ENCODE data around the gene SLC12A4. TPM values are rescaled to one million over a fixed set of nuclear protein-coding genes. Genes with fewer than 3 reads are reported as not detected.

SLC12A4 gene
- total and polyA plus RNA-seq, 2 experiments from 2014 or later = 19.9 to 53.0 TPM

DNA sequence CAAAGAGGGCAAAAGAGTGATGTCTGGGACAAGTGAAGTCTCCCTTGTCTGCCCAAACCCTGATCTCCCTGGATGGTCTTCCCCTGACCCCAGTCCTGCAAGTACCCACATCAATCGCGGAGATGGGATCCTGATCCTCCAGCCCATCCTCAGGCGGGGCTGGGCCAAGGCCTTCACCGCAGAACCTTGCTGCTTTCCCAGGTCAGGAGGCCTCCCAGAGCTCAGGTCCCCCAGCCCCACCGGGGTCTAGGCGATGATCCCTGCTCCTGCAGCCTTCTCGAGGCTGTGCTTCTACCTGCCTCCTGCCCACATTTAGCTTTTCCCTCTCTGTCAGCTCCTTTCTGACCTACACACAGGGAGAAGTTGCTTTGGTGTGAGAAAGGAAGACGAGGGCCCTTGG is 6.3 kb downstream of the SLC12A4 start:
- no peaks in the 10 kb centered on the region for H3K27me3 ChIP-seq (ENCODE audit: insufficient read depth)
- Mint-ChIP-seq H3K9me3 (no peaks in the 10 kb centered on the region; the same call in 2 of the 3 replicates), H3K4me3 (no peak overlapping the region), H3K27ac (no peak overlapping the region), H3K27me3 (ENCODE audit: insufficient read depth, low read depth, poor library complexity) (peaks cover 7% of the 10 kb centered on the region), H3K36me3 (ENCODE audit: low read depth) (peaks cover 31% of the 10 kb centered on the region), H3K4me1 (peaks cover 34% of the 10 kb centered on the region)
- H3K79me2 ChIP-seq (replicated peaks; ENCODE audit: insufficient read depth) = peaks cover 33% of the 10 kb centered on the region
- H2AFZ ChIP-seq = no peak overlapping the region
- H3K27ac ChIP-seq (ENCODE audit: low read depth) = no peak overlapping the region
- peaks cover 4% of the 10 kb centered on the region for H3K36me3 ChIP-seq (ENCODE audit: insufficient read depth)
- H3K9me2 ChIP-seq (ENCODE audit: insufficient read depth) = no peaks in the 10 kb centered on the region
- TF ChIP-seq, protein P1, sequence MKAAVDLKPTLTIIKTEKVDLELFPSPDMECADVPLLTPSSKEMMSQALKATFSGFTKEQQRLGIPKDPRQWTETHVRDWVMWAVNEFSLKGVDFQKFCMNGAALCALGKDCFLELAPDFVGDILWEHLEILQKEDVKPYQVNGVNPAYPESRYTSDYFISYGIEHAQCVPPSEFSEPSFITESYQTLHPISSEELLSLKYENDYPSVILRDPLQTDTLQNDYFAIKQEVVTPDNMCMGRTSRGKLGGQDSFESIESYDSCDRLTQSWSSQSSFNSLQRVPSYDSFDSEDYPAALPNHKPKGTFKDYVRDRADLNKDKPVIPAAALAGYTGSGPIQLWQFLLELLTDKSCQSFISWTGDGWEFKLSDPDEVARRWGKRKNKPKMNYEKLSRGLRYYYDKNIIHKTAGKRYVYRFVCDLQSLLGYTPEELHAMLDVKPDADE (IDR thresholded peaks at IDR 0.05) = no peak
- TF ChIP-seq CREB1 (CRISPR knock-in tag; IDR thresholded peaks at IDR 0.05; ENCODE audit: low read depth) = no peak
- TF ChIP-seq, protein P2, sequence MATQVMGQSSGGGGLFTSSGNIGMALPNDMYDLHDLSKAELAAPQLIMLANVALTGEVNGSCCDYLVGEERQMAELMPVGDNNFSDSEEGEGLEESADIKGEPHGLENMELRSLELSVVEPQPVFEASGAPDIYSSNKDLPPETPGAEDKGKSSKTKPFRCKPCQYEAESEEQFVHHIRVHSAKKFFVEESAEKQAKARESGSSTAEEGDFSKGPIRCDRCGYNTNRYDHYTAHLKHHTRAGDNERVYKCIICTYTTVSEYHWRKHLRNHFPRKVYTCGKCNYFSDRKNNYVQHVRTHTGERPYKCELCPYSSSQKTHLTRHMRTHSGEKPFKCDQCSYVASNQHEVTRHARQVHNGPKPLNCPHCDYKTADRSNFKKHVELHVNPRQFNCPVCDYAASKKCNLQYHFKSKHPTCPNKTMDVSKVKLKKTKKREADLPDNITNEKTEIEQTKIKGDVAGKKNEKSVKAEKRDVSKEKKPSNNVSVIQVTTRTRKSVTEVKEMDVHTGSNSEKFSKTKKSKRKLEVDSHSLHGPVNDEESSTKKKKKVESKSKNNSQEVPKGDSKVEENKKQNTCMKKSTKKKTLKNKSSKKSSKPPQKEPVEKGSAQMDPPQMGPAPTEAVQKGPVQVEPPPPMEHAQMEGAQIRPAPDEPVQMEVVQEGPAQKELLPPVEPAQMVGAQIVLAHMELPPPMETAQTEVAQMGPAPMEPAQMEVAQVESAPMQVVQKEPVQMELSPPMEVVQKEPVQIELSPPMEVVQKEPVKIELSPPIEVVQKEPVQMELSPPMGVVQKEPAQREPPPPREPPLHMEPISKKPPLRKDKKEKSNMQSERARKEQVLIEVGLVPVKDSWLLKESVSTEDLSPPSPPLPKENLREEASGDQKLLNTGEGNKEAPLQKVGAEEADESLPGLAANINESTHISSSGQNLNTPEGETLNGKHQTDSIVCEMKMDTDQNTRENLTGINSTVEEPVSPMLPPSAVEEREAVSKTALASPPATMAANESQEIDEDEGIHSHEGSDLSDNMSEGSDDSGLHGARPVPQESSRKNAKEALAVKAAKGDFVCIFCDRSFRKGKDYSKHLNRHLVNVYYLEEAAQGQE (IDR thresholded peaks at IDR 0.05; ENCODE audit: unreplicated experiment) = no peak
- TF ChIP-seq, protein P3, sequence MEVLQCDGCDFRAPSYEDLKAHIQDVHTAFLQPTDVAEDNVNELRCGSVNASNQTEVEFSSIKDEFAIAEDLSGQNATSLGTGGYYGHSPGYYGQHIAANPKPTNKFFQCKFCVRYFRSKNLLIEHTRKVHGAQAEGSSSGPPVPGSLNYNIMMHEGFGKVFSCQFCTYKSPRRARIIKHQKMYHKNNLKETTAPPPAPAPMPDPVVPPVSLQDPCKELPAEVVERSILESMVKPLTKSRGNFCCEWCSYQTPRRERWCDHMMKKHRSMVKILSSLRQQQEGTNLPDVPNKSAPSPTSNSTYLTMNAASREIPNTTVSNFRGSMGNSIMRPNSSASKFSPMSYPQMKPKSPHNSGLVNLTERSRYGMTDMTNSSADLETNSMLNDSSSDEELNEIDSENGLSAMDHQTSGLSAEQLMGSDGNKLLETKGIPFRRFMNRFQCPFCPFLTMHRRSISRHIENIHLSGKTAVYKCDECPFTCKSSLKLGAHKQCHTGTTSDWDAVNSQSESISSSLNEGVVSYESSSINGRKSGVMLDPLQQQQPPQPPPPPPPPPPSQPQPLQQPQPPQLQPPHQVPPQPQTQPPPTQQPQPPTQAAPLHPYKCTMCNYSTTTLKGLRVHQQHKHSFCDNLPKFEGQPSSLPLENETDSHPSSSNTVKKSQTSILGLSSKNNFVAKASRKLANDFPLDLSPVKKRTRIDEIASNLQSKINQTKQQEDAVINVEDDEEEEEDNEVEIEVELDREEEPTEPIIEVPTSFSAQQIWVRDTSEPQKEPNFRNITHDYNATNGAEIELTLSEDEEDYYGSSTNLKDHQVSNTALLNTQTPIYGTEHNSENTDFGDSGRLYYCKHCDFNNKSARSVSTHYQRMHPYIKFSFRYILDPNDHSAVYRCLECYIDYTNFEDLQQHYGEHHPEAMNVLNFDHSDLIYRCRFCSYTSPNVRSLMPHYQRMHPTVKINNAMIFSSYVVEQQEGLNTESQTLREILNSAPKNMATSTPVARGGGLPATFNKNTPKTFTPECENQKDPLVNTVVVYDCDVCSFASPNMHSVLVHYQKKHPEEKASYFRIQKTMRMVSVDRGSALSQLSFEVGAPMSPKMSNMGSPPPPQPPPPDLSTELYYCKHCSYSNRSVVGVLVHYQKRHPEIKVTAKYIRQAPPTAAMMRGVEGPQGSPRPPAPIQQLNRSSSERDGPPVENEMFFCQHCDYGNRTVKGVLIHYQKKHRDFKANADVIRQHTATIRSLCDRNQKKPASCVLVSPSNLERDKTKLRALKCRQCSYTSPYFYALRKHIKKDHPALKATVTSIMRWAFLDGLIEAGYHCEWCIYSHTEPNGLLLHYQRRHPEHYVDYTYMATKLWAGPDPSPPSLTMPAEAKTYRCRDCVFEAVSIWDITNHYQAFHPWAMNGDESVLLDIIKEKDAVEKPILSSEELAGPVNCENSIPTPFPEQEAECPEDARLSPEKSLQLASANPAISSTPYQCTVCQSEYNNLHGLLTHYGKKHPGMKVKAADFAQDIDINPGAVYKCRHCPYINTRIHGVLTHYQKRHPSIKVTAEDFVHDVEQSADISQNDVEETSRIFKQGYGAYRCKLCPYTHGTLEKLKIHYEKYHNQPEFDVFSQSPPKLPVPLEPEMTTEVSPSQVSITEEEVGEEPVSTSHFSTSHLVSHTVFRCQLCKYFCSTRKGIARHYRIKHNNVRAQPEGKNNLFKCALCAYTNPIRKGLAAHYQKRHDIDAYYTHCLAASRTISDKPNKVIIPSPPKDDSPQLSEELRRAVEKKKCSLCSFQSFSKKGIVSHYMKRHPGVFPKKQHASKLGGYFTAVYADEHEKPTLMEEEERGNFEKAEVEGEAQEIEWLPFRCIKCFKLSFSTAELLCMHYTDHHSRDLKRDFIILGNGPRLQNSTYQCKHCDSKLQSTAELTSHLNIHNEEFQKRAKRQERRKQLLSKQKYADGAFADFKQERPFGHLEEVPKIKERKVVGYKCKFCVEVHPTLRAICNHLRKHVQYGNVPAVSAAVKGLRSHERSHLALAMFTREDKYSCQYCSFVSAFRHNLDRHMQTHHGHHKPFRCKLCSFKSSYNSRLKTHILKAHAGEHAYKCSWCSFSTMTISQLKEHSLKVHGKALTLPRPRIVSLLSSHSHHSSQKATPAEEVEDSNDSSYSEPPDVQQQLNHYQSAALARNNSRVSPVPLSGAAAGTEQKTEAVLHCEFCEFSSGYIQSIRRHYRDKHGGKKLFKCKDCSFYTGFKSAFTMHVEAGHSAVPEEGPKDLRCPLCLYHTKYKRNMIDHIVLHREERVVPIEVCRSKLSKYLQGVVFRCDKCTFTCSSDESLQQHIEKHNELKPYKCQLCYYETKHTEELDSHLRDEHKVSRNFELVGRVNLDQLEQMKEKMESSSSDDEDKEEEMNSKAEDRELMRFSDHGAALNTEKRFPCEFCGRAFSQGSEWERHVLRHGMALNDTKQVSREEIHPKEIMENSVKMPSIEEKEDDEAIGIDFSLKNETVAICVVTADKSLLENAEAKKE (CRISPR knock-in tag; IDR thresholded peaks at IDR 0.05) = no peak
- no peak for TF ChIP-seq JUNB (IDR thresholded peaks at IDR 0.05; ENCODE audit: unreplicated experiment)
- TF ChIP-seq STAT1 (IDR thresholded peaks at IDR 0.05; ENCODE audit: unreplicated experiment) = no peak
- TF ChIP-seq, protein P4, sequence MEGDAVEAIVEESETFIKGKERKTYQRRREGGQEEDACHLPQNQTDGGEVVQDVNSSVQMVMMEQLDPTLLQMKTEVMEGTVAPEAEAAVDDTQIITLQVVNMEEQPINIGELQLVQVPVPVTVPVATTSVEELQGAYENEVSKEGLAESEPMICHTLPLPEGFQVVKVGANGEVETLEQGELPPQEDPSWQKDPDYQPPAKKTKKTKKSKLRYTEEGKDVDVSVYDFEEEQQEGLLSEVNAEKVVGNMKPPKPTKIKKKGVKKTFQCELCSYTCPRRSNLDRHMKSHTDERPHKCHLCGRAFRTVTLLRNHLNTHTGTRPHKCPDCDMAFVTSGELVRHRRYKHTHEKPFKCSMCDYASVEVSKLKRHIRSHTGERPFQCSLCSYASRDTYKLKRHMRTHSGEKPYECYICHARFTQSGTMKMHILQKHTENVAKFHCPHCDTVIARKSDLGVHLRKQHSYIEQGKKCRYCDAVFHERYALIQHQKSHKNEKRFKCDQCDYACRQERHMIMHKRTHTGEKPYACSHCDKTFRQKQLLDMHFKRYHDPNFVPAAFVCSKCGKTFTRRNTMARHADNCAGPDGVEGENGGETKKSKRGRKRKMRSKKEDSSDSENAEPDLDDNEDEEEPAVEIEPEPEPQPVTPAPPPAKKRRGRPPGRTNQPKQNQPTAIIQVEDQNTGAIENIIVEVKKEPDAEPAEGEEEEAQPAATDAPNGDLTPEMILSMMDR (conservative IDR thresholded peaks at IDR 0.05; ENCODE audit: low read depth in 2 of 2) = no peak
- no peak for TF ChIP-seq POLR2AphosphoS5 (IDR thresholded peaks at IDR 0.05; ENCODE audit: low read depth)
- no peak for TF ChIP-seq EZH2 (IDR thresholded peaks at IDR 0.05; ENCODE audit: low read depth, unreplicated experiment)
- no peak for TF ChIP-seq EZH2phosphoT487 (IDR thresholded peaks at IDR 0.05; ENCODE audit: unreplicated experiment)
- TF ChIP-seq ZNF114 (CRISPR knock-in tag; IDR thresholded peaks at IDR 0.05) = no peak
- TF ChIP-seq ZNF331 (CRISPR knock-in tag; IDR thresholded peaks at IDR 0.05; ENCODE audit: low read depth) = no peak
- TF ChIP-seq NANOG (IDR thresholded peaks at IDR 0.05; ENCODE audit: borderline replicate concordance) = no peak
- DNase-seq (ENCODE audit: low spot score) (no peak), ATAC-seq (no peak)
- H3K4me1 ChIP-seq (ENCODE audit: insufficient read depth) = peaks cover 31% of the 10 kb centered on the region
- H3K4me2 ChIP-seq = no peak overlapping the region
- no peak overlapping the region for H3K4me3 ChIP-seq
- peaks cover 25% of the 10 kb centered on the region for H4K20me1 ChIP-seq (replicated peaks; ENCODE audit: insufficient read depth)
- H3F3A ChIP-seq (replicated peaks; ENCODE audit: low read depth) = 0 out of 2 replicates have a peak, but pooled peaks cover 10% of the 10 kb centered on the region
